HepG2 (cell line): ENCODE measurements around the gene AGTRAP. TPM values are rescaled to one million over a fixed set of nuclear protein-coding genes. Genes with fewer than 3 reads are reported as not detected.

Experiments
- ATAC-seq: fragments of 200-7000 bp; cut with Tn5 transposase; 3 replicates; pipeline ENCODE4 v1.9.1; 2020; ENCODE audit warnings: mild to moderate bottlenecking, moderate library complexity
- BruUV-seq: library from RNA; stranded (reverse); fragments of 400-500 nt; replicated peaks from 2 replicates; lab custom pipeline; 2021; lab: Mats Ljungman, UMichigan
- CTCF ChIA-PET: fragments of 300-600 bp; formaldehyde crosslinking; extraction: SDS; loops from one replicate; lab custom pipeline; 2021; ENCODE audit warnings: low total read pairs, inconsistent platforms, low intra/inter-chr PET ratio; lab: Yijun Ruan, JAX
- POLR2A ChIA-PET: fragments of 350-600 bp; sonication (Branson Sonifier 250); formaldehyde crosslinking; loops from one replicate; lab custom pipeline; 2020; ENCODE audit warnings: antibody characterized with exemption, inconsistent platforms; lab: Yijun Ruan, JAX
- DNase-seq: peaks from one replicate; pipeline ENCODE4 v3.0.0-alpha.2; 2015; ENCODE audit warnings: low spot score
- FAIRE-seq: peaks from 3 replicates; lab custom pipeline; 2011; peaks lifted over from hg19 to GRCh38; lab: Jason Lieb, UNC
- H2AFZ ChIP-seq: one replicate; pipeline ENCODE4 v1.6.1; 2011; ENCODE audit warnings: low read length, inconsistent platforms
- H3K27ac ChIP-seq: fragments of 300-600 bp; 3 replicates; pipeline ENCODE4 v1.8.0; 2011; ENCODE audit warnings: mixed run types, mild to moderate bottlenecking, mixed read lengths, low read length, inconsistent platforms; ENCODE audit not compliant: insufficient read depth; ENCODE audit errors: extremely low read length
- H3K27me3 ChIP-seq, 2 experiments: fragments of 200-600 bp in 1 of 2; 2 replicates in 1 of 2; 3 replicates in 1 of 2; pipeline versions ENCODE4 v1.6.0 to v1.8.0; 2011; ENCODE audit warnings: low read length in 2 of 2, mild to moderate bottlenecking in 2 of 2, moderate library complexity in 2 of 2, inconsistent platforms in 1 of 2; ENCODE audit not compliant: insufficient read depth in 2 of 2, control insufficient read depth in 1 of 2
- H3K36me3 ChIP-seq, 2 experiments: fragments of 200-600 bp in 1 of 2; replicated peaks in 1 of 2; 2 replicates in 1 of 2; 3 replicates in 1 of 2; pipeline versions ENCODE4 v1.5.1 to v1.8.0; 2011; ENCODE audit warnings: low read length in 2 of 2, inconsistent platforms in 1 of 2; ENCODE audit not compliant: insufficient read depth in 2 of 2, control insufficient read depth in 1 of 2
- H3K4me1 ChIP-seq: 2 replicates; pipeline ENCODE4 v1.5.1; 2012; ENCODE audit warnings: low read length, inconsistent platforms; ENCODE audit not compliant: insufficient read depth
- H3K4me2 ChIP-seq: 2 replicates; pipeline ENCODE4 v1.6.0; 2011; ENCODE audit warnings: low read depth, low read length, inconsistent platforms
- H3K4me3 ChIP-seq, 3 experiments: fragments of 200-600 bp in 1 of 3; sonication (generic), shearing (Covaris generic) in 1 of 3; replicated peaks in 1 of 3; 2 replicates each; pipeline ENCODE4 v1.5.1; 2011 to 2016; ENCODE audit warnings: low read length in 3 of 3, inconsistent platforms in 2 of 3, low read depth in 2 of 3, mild to moderate bottlenecking in 2 of 3, control low read depth in 1 of 3, mixed read lengths in 1 of 3; ENCODE audit not compliant: insufficient read depth in 1 of 3
- H3K79me2 ChIP-seq: one replicate; pipeline ENCODE4 v1.6.1; 2011; ENCODE audit warnings: low read length, inconsistent platforms; ENCODE audit not compliant: insufficient read depth
- H3K9ac ChIP-seq: 2 replicates; pipeline ENCODE4 v1.6.0; 2011; ENCODE audit warnings: mild to moderate bottlenecking, low read depth, low read length, inconsistent platforms; ENCODE audit not compliant: insufficient read depth
- H3K9me3 ChIP-seq: 2 replicates; pipeline ENCODE4 v1.5.1; 2012; ENCODE audit warnings: mild to moderate bottlenecking, low read length
- H4K20me1 ChIP-seq: 2 replicates; pipeline ENCODE4 v1.6.0; 2011; ENCODE audit warnings: inconsistent platforms, mild to moderate bottlenecking, low read length, moderate library complexity; ENCODE audit not compliant: insufficient read depth
- CEBPB ChIP-seq: IDR thresholded peaks from 2 replicates; pipeline ENCODE4 v1.6.1; 2011; ENCODE audit warnings: low read depth, low read length, improper control_type of control experiment, borderline replicate concordance
- WGBS: methylation state at CpG from one replicate; pipeline ENCODE4 v1.1.6; 2017; ENCODE audit warnings: low lambda C conversion rate; 5-methylcytosine and 5-hydroxymethylcytosine counted together
- in situ Hi-C: cut with HindIII; loops from 2 replicates; pipeline ENCODE4 v1.10.0; 2017; ENCODE audit warnings: low pct_unique_long_range_greater_than_20kb; ENCODE audit not compliant: extremely low pct_ligation_motif_present
- intact Hi-C: fragments of 100-400 bp; cut with micrococcal nuclease; formaldehyde crosslinking; loops from one replicate; pipeline ENCODE4 v1.10.0; 2022; ENCODE audit not compliant: unreplicated experiment
- polyA plus RNA-seq, 8 experiments: library from polyadenylated mRNA; depleted of rRNA in 3 of 8; stranded (reverse) in 7 of 8; unstranded in 1 of 8; fragments of >200 nt; fragmentation: Illumina TruSeq in 4 of 8; extraction: Trizol in 4 of 8; gene quantifications; 2 replicates each; pipeline versions ENCODE4 v1.2.1 to v1.2.3, GENCODE V29; 2011 to 2016; ENCODE audit warnings: low read depth in 4 of 8, missing spikeins in 1 of 8, mixed read lengths in 1 of 8; ENCODE audit not compliant: insufficient read depth in 1 of 8
- total RNA-seq, 5 experiments: library from RNA; depleted of rRNA; stranded (reverse); fragments of >200 nt; fragmentation: Illumina TruSeq; extraction: Trizol; gene quantifications; 2 replicates each; pipeline ENCODE4 v1.2.3, GENCODE V29; 2016; ENCODE audit warnings: low read depth in 1 of 5
- TF ChIP-seq, protein P1 (sequence below): sonication (generic); formaldehyde crosslinking; IDR thresholded peaks from 2 replicates; pipeline ENCODE4 v1.5.0; 2020; ENCODE audit warnings: mild to moderate bottlenecking, low read depth, missing genetic modification reagents, borderline replicate concordance
- TF ChIP-seq, protein P2 (sequence below): sonication (generic); formaldehyde crosslinking; IDR thresholded peaks from 2 replicates; pipeline ENCODE4 v1.8.1; 2023; ENCODE audit warnings: mild to moderate bottlenecking, missing genetic modification reagents, borderline replicate concordance
- TF ChIP-seq, protein P3 (sequence below): IDR thresholded peaks from 2 replicates; pipeline ENCODE4 v1.6.1; 2016; ENCODE audit warnings: low read depth, borderline replicate concordance

The AGTRAP gene
- total and polyA plus RNA-seq, 2 of the 13 experiments (the other 11 are each of a cell fraction or from before 2014, with no cell fraction given): 28.3 to 32.0 TPM

DNA sequence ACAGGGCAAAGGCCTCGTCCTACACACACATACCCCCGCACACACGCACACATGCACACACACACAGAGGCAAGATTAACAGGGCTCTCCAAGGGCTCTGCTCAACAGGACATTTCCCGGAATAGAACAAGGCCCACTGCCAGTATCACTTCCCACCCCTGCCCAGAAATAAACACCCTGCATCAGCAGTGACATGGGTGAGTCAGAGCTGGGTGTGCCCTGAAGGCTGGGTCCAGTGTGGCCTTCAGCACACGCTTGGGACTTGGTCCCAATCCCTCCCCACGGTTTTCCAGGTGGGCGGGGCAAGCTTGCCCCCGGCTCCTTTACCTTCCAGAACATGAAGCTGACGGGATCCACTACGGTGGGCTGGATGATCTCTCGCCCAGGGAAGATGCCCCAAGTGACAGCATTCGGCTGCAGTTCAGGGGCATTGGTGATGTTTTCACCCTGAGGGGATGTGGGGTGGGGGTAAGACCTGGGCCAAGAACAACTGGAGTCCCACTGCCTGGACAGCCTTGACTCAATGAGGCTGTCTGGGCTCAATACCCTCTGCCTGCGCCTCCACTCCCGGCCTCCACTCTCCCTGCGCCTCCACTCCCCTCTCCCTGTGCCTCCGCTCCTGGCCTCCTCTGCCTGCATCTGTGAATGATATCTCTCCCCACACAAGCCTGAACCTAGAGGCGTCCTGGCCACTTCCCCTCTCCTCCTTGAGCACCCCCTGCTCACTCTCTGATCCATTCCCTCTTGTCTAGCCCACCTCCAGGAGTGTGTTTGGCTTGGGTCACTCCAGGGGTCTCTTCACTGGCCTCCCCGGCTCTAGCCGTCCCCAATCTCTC lies 55.2 kb downstream of the AGTRAP start (continued):
- TF ChIP-seq, protein P1, sequence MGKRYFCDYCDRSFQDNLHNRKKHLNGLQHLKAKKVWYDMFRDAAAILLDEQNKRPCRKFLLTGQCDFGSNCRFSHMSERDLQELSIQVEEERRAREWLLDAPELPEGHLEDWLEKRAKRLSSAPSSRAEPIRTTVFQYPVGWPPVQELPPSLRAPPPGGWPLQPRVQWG (CRISPR knock-in tag): no peak
- TF ChIP-seq, all 625 proteins: peak for 0

DNA sequence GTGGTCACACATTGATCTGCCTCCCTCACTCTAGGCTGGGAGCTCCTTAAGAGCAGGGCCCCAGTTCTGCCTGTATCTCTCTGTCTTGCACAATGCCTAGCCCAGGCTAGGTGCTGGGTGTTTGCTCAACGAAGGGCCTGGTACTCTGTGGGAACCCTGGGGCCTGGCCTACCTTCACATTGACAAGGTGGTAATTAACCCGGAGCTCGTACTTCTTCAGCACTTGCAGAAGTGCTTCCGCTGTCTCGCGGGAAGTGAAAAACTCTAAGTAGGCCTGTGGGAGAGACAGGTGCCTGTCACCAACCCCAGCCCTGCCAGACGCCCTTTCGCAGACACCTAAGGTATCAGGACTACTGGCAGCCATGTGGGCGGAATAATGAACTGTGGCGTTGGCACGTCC lies 56.2 kb downstream of the AGTRAP start:
- H3K4me2 ChIP-seq: no peak overlapping the region
- intact Hi-C loops (no loop called here), in situ Hi-C loops (no loop called here)
- no peak overlapping the region for H3K9ac ChIP-seq
- peaks cover 8% of the 10 kb centered on the region for H3K4me1 ChIP-seq
- no TSS peak for BruUV-seq
- H3K9me3 ChIP-seq: no peaks in the 10 kb centered on the region
- DNase-seq (no peak), ATAC-seq (no peak), FAIRE-seq (no peak)
- H3K27me3 ChIP-seq: no peaks in the 10 kb centered on the region
- TF ChIP-seq, protein P2, sequence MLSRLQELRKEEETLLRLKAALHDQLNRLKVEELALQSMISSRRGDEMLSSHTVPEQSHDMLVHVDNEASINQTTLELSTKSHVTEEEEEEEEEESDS: no peak
- TF ChIP-seq, protein P3, sequence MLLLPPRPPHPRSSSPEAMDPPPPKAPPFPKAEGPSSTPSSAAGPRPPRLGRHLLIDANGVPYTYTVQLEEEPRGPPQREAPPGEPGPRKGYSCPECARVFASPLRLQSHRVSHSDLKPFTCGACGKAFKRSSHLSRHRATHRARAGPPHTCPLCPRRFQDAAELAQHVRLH (CRISPR knock-in tag): no peak
- TF ChIP-seq CEBPB: peak; percentile 20; the same call in 1 of the 2 replicates
- no peaks in the 10 kb centered on the region for H4K20me1 ChIP-seq
- CTCF ChIA-PET: no interaction called here
- WGBS: 85% methylated on average over 11 of the region's 11 CpGs
- no peak overlapping the region for H2AFZ ChIP-seq
- H3K79me2 ChIP-seq: no peaks in the 10 kb centered on the region
- H3K4me3 ChIP-seq: no peak overlapping the region
- no peak overlapping the region for H3K27ac ChIP-seq
- POLR2A ChIA-PET: no interaction called here
- H3K36me3 ChIP-seq: 0 out of 5 replicates have a peak, but pooled peaks cover 4 to 6% of the 10 kb centered on the region in 2 experiments
